Measurements from ENCODE around the gene CABYR.

CABYR gene

GRCh38 chr18:24138789-24139616 is at the start of gene CABYR:
Gene CABYR, plus strand, starts transcription at chr18:24139062. Its CDS starts 4,053 bp downstream, at chr18:24143115.
- peak within 1 kb of the TSS; percentile 72 for H3K4me3 ChIP-seq (ENCODE audit: low read depth, low read length)
- DNase-seq (ENCODE audit: low read depth), result peak; percentile 87
- no peak for TF ChIP-seq CTCF (conservative IDR thresholded peaks at IDR 0.05; ENCODE audit: low read depth, low read length)

GRCh38 chr18:24089076-24089475 is 49.8 kb upstream of the CABYR start:
- DNase-seq (ENCODE audit: low read depth), result no peak
- no peak for TF ChIP-seq CTCF (conservative IDR thresholded peaks at IDR 0.05; ENCODE audit: low read depth, low read length)
- H3K4me3 ChIP-seq (ENCODE audit: low read depth, low read length), result no peak overlapping the region

GRCh38 chr18:24089515-24090337 is 49.1 kb upstream of the CABYR start:
- H3K4me3 ChIP-seq (ENCODE audit: low read depth, low read length), result no peak overlapping the region
- no peak for DNase-seq (ENCODE audit: low read depth)
- no peak for TF ChIP-seq CTCF (conservative IDR thresholded peaks at IDR 0.05; ENCODE audit: low read depth, low read length)

- TF ChIP-seq CTCF (conservative IDR thresholded peaks at IDR 0.05; ENCODE audit: low read depth, low read length), result no peak
- DNase-seq (ENCODE audit: low read depth), result no peak
- no peak overlapping the region for H3K4me3 ChIP-seq (ENCODE audit: low read depth, low read length)
Measured at GRCh38 chr18:24090876-24091275, 48.0 kb upstream of the CABYR start.

- DNase-seq (ENCODE audit: low read depth), result no peak
- TF ChIP-seq CTCF (conservative IDR thresholded peaks at IDR 0.05; ENCODE audit: low read depth, low read length), result no peak
- no peak overlapping the region for H3K4me3 ChIP-seq (ENCODE audit: low read depth, low read length)
Measured at GRCh38 chr18:24094561-24094960, 44.3 kb upstream of the CABYR start.

GRCh38 chr18:24095976-24096375 is 42.9 kb upstream of the CABYR start:
- TF ChIP-seq CTCF (conservative IDR thresholded peaks at IDR 0.05; ENCODE audit: low read depth, low read length), result no peak
- H3K4me3 ChIP-seq (ENCODE audit: low read depth, low read length), result no peak overlapping the region
- DNase-seq (ENCODE audit: low read depth), result no peak
